Glutamatergic neuron (in vitro differentiated cells): ENCODE data around the gene STRN. TPM values are rescaled to one million over a fixed set of nuclear protein-coding genes. Genes with fewer than 3 reads are reported as not detected.

Experiments used
- DNase-seq: peaks from one replicate; pipeline ENCODE4 v3.0.0; 2022
- H3K27ac Mint-ChIP-seq: one replicate; pipeline ENCODE4 v1.8.0; 2020; ENCODE audit warnings: mild to moderate bottlenecking, mixed read lengths, inconsistent platforms; ENCODE audit not compliant: unreplicated experiment
- H3K27me3 Mint-ChIP-seq: one replicate; pipeline ENCODE4 v1.8.0; 2020; ENCODE audit warnings: mild to moderate bottlenecking, moderate library complexity, mixed read lengths, inconsistent platforms; ENCODE audit not compliant: unreplicated experiment
- H3K36me3 Mint-ChIP-seq: one replicate; pipeline ENCODE4 v1.8.0; 2020; ENCODE audit warnings: mild to moderate bottlenecking, mixed read lengths, inconsistent platforms; ENCODE audit not compliant: unreplicated experiment
- H3K4me1 Mint-ChIP-seq: one replicate; pipeline ENCODE4 v1.8.0; 2020; ENCODE audit warnings: mild to moderate bottlenecking, low read depth, mixed read lengths, inconsistent platforms; ENCODE audit not compliant: unreplicated experiment
- H3K4me3 Mint-ChIP-seq: one replicate; pipeline ENCODE4 v1.8.0; 2020; ENCODE audit warnings: mild to moderate bottlenecking, mixed read lengths, inconsistent platforms; ENCODE audit not compliant: unreplicated experiment
- H3K9me3 Mint-ChIP-seq: one replicate; pipeline ENCODE4 v1.8.0; 2020; ENCODE audit warnings: mild to moderate bottlenecking, moderate library complexity, mixed read lengths, inconsistent platforms; ENCODE audit not compliant: unreplicated experiment
- CTCF ChIP-seq: fragments of 200-600 bp; sonication (generic); IDR thresholded peaks from one replicate; pipeline ENCODE4 v1.5.0; 2021; ENCODE audit not compliant: partially characterized antibody, unreplicated experiment
- total RNA-seq: library from RNA; stranded (reverse); fragmentation: NEBNext Ultra II Directional; extraction: Animal tissue kit (Norgen Biotek cat#: 25700); gene quantifications from one replicate; pipeline ENCODE4 v1.2.1, GENCODE V29; 2021; ENCODE audit not compliant: unreplicated experiment

STRN gene
- total RNA-seq, 1 donor from 2014 or later, result 20.8 TPM

DNA sequence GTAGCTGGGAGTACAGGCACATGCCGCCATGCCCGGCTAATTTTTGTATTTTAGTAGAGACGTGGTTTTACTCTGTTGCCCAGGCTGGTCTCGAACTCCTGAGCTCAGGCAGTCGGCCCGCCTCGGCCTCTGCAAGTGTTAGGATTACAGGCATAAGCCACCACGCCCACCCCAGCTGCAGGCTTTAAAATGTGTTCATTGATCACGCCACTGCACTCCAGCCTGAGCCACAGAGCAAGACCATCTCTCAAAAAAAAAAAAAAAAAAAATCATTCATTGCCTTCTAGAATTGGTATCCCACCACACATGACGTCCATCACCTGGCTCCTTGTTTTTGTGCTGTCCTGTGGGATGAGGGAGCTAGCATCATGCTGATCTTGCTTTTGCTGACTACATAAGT, 142.5 kb downstream of the STRN start:
- Mint-ChIP-seq H3K9me3 (peaks cover 3% of the 10 kb centered on the region), H3K4me1 (peaks cover 10% of the 10 kb centered on the region), H3K27ac (peak overlapping the region; percentile 11), H3K27me3 (no peaks in the 10 kb centered on the region), H3K4me3 (no peak overlapping the region), H3K36me3 (no peaks in the 10 kb centered on the region)
- no peak for TF ChIP-seq CTCF
- DNase-seq, result no peak

- H3K4me3 Mint-ChIP-seq, result no peak overlapping the region
- TF ChIP-seq CTCF, result no peak
Measured at GRCh38 chr2:36820942-36821605, 145.3 kb downstream of the STRN start.

DNA sequence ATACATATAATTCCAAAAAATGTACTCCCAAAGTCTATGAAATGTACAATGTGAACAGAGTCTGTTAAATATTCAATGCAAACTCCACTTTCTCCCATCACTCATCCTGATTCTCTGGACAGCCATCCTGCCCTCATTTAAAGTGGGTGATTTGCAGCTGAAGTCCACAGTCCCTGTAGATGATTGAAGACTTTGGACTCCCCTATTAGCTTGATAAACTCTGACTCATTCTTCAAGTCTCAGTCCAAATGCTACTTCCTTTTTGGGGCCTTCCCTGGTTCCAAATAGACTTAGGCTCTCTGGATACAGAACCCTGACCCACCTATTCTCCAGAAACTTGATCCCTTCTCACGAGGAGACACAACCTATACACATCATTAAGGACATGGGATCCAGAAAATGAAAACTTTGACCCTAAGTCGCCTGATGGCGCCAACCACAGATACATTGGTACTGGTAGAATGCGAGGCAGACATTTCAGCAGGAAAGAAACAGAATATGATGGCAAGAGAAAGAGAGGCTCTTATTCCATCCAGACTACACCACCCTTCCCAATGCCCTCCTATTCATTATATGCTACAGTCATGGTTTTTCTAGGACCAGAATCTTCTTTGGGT, 147.1 kb downstream of the STRN start:
- no peaks in the 10 kb centered on the region for H3K36me3 Mint-ChIP-seq
- H3K27ac Mint-ChIP-seq, result no peak overlapping the region
- H3K27me3 Mint-ChIP-seq, result no peaks in the 10 kb centered on the region
- peaks cover 2% of the 10 kb centered on the region for H3K9me3 Mint-ChIP-seq
- DNase-seq, result no peak
- H3K4me1 Mint-ChIP-seq, result peaks cover 6% of the 10 kb centered on the region
- H3K4me3 Mint-ChIP-seq, result no peak overlapping the region
- TF ChIP-seq CTCF, result no peak

More at GRCh38 chr2:36820942-36821605, 145.3 kb downstream of the STRN start:
- Mint-ChIP-seq H3K9me3 (peaks cover 3% of the 10 kb centered on the region), H3K36me3 (no peaks in the 10 kb centered on the region), H3K27me3 (no peaks in the 10 kb centered on the region), H3K4me1 (peaks cover 10% of the 10 kb centered on the region), H3K27ac (no peak overlapping the region)
- DNase-seq, result no peak

GRCh38 chr2:36818542-36818941, 147.8 kb downstream of the STRN start:
- no peak for DNase-seq
- no peaks in the 10 kb centered on the region for H3K27me3 Mint-ChIP-seq
- H3K27ac Mint-ChIP-seq, result no peak overlapping the region
- no peaks in the 10 kb centered on the region for H3K9me3 Mint-ChIP-seq
- no peak overlapping the region for H3K4me3 Mint-ChIP-seq
- no peak for TF ChIP-seq CTCF
- H3K4me1 Mint-ChIP-seq, result peaks cover 4% of the 10 kb centered on the region
- H3K36me3 Mint-ChIP-seq, result no peaks in the 10 kb centered on the region

GRCh38 chr2:36812196-36812595, 154.1 kb downstream of the STRN start:
- Mint-ChIP-seq H3K4me1 (no peaks in the 10 kb centered on the region), H3K4me3 (no peak overlapping the region), H3K36me3 (no peaks in the 10 kb centered on the region), H3K9me3 (no peaks in the 10 kb centered on the region), H3K27ac (no peak overlapping the region), H3K27me3 (peaks cover 1% of the 10 kb centered on the region)
- no peak for TF ChIP-seq CTCF
- no peak for DNase-seq
